Measurements from ENCODE around the gene CCSER1.
A peak's percentile ranks its signal among the peaks of the same experiment; 100 is the strongest.
"Not testable (repeated sequence)": the region's sequence is repeated elsewhere in the genome, so short reads cannot be mapped to it uniquely, and the experiment has no call there.

CCSER1 gene

GRCh38 chr4:90852237-90852636, 725.0 kb downstream of the CCSER1 start:
- DNase-seq, result no peak

GRCh38 chr4:90855111-90855510, 727.9 kb downstream of the CCSER1 start:
- no peak for DNase-seq

GRCh38 chr4:90857081-90857820, 730.1 kb downstream of the CCSER1 start:
- DNase-seq, result no peak

GRCh38 chr4:90875791-90876190, 748.6 kb downstream of the CCSER1 start:
- no peak for DNase-seq

GRCh38 chr4:90876296-90876695, 749.1 kb downstream of the CCSER1 start:
- no peak for DNase-seq

GRCh38 chr4:90883519-90883918, 756.3 kb downstream of the CCSER1 start:
- DNase-seq, result no peak

GRCh38 chr4:90888571-90888970, 761.4 kb downstream of the CCSER1 start:
- no peak for DNase-seq

GRCh38 chr4:90889171-90889570, 762.0 kb downstream of the CCSER1 start:
- DNase-seq, result no peak

- DNase-seq, result peak; percentile 7
Measured at GRCh38 chr4:90903413-90903812, 776.2 kb downstream of the CCSER1 start.

GRCh38 chr4:90904021-90904420, 776.8 kb downstream of the CCSER1 start:
- no peak for DNase-seq

- DNase-seq, result no peak
Measured at GRCh38 chr4:90906239-90906638, 779.0 kb downstream of the CCSER1 start.

- not testable (repeated sequence) for DNase-seq
Measured at GRCh38 chr4:90911724-90912434, 784.7 kb downstream of the CCSER1 start.

- DNase-seq, result no peak
Measured at GRCh38 chr4:90922174-90922573, 795.0 kb downstream of the CCSER1 start.

- no peak for DNase-seq
Measured at GRCh38 chr4:90926957-90927356, 799.8 kb downstream of the CCSER1 start.

- no peak for DNase-seq
Measured at GRCh38 chr4:90943311-90943710, 816.1 kb downstream of the CCSER1 start.

GRCh38 chr4:90946945-90947344, 819.8 kb downstream of the CCSER1 start:
- no peak for DNase-seq

- DNase-seq, result peak; percentile 62
Measured at GRCh38 chr4:90950385-90950841, 823.2 kb downstream of the CCSER1 start.

GRCh38 chr4:90951037-90951436, 823.8 kb downstream of the CCSER1 start:
- peak; percentile 64 for DNase-seq

GRCh38 chr4:90958256-90958895, 831.2 kb downstream of the CCSER1 start:
- DNase-seq, result no peak

GRCh38 chr4:90960433-90960832, 833.2 kb downstream of the CCSER1 start:
- DNase-seq, result no peak

GRCh38 chr4:90960840-90961239, 833.6 kb downstream of the CCSER1 start:
- DNase-seq, result no peak

- no peak for DNase-seq
Measured at GRCh38 chr4:90970021-90970420, 842.8 kb downstream of the CCSER1 start.

GRCh38 chr4:90977726-90978125, 850.5 kb downstream of the CCSER1 start:
- DNase-seq, result no peak

- DNase-seq, result no peak
Measured at GRCh38 chr4:90979556-90979955, 852.4 kb downstream of the CCSER1 start.

All from NCI-H345 (cell line).